ENCODE results near the gene DNAH14. TPM values are rescaled to one million over a fixed set of nuclear protein-coding genes. Genes with fewer than 3 reads are reported as not detected.
"Not testable (repeated sequence)": the region's sequence is repeated elsewhere in the genome, so short reads cannot be mapped to it uniquely, and the experiment has no call there.

DNAH14 gene
- total and polyA plus RNA-seq, 4 donors: 2.7 to 19.8 (median 9.6) TPM

GRCh38 chr1:225004396-225004795, 74.9 kb downstream of the DNAH14 start:
- H3K27ac ChIP-seq (ENCODE audit: low read depth in 1 of 2, low read length in 2 of 2): no peak overlapping the region
- 98% methylated on average over 1 of the region's 1 CpG for WGBS
- H3K27me3 ChIP-seq (ENCODE audit: control insufficient read depth in 4 of 4, insufficient read depth in 4 of 4, low read length in 3 of 4): no peaks in the 10 kb centered on the region
- no peaks in the 10 kb centered on the region for H3K9me3 ChIP-seq (ENCODE audit: control insufficient read depth in 4 of 4, low read length in 3 of 4)
- no peak for DNase-seq (ENCODE audit: low spot score)
- TF ChIP-seq FOXA1 (IDR thresholded peaks at IDR 0.05): no peak
- no peak for TF ChIP-seq CTCF (IDR thresholded peaks at IDR 0.05; ENCODE audit: low read depth, low read length, missing input control)
- TF ChIP-seq YY1 (IDR thresholded peaks at IDR 0.05): no peak
- no peak for TF ChIP-seq MAX (IDR thresholded peaks at IDR 0.05)
- TF ChIP-seq NR2F2 (IDR thresholded peaks at IDR 0.05): no peak
- no peak for TF ChIP-seq EGR1 (IDR thresholded peaks at IDR 0.05; ENCODE audit: low read depth in 2 of 2)
- TF ChIP-seq RXRA (IDR thresholded peaks at IDR 0.05): no peak
- no peak for TF ChIP-seq ATF3 (IDR thresholded peaks at IDR 0.05)
- no peak for TF ChIP-seq SP1 (IDR thresholded peaks at IDR 0.05)
- no peak for TF ChIP-seq GABPA (IDR thresholded peaks at IDR 0.05 in 1 of 2, conservative IDR thresholded peaks at IDR 0.05 in 1 of 2)
- no peak for TF ChIP-seq JUND (IDR thresholded peaks at IDR 0.05)
- TF ChIP-seq FOXA2 (IDR thresholded peaks at IDR 0.05): no peak
- TF ChIP-seq REST (IDR thresholded peaks at IDR 0.05): no peak
- no peak for TF ChIP-seq HNF4G (IDR thresholded peaks at IDR 0.05)
- H3K9ac ChIP-seq (ENCODE audit: low read depth in 1 of 2, low read length in 2 of 2): no peak overlapping the region
- no peaks in the 10 kb centered on the region for H3K4me1 ChIP-seq (ENCODE audit: control insufficient read depth in 4 of 4, insufficient read depth in 4 of 4, low read length in 3 of 4)
- H3K4me3 ChIP-seq (ENCODE audit: low read depth in 1 of 3, low read length in 3 of 3): no peak overlapping the region
- no peaks in the 10 kb centered on the region for H3K36me3 ChIP-seq (ENCODE audit: control insufficient read depth in 4 of 4, insufficient read depth in 3 of 4, low read depth in 1 of 4, low read length in 3 of 4)

- not testable (repeated sequence) for H3K9me3 ChIP-seq (ENCODE audit: control insufficient read depth in 4 of 4, low read length in 3 of 4); H3K27ac ChIP-seq (ENCODE audit: low read depth in 1 of 2, low read length in 2 of 2); DNase-seq (ENCODE audit: low spot score); H3K27me3 ChIP-seq (ENCODE audit: control insufficient read depth in 4 of 4, insufficient read depth in 4 of 4, low read length in 3 of 4); H3K4me1 ChIP-seq (ENCODE audit: control insufficient read depth in 4 of 4, insufficient read depth in 4 of 4, low read length in 3 of 4); H3K9ac ChIP-seq (ENCODE audit: low read depth in 1 of 2, low read length in 2 of 2); H3K4me3 ChIP-seq (ENCODE audit: low read depth in 1 of 3, low read length in 3 of 3); H3K36me3 ChIP-seq (ENCODE audit: control insufficient read depth in 4 of 4, insufficient read depth in 3 of 4, low read depth in 1 of 4, low read length in 3 of 4)
- WGBS: 93% methylated on average over 5 of the region's 5 CpGs
Measured at GRCh38 chr1:225006352-225006751, 76.9 kb downstream of the DNAH14 start.

- H3K4me1 ChIP-seq (ENCODE audit: control insufficient read depth in 4 of 4, insufficient read depth in 4 of 4, low read length in 3 of 4); H3K36me3 ChIP-seq (ENCODE audit: control insufficient read depth in 4 of 4, insufficient read depth in 3 of 4, low read depth in 1 of 4, low read length in 3 of 4); H3K9ac ChIP-seq (ENCODE audit: low read depth in 1 of 2, low read length in 2 of 2); H3K27ac ChIP-seq (ENCODE audit: low read depth in 1 of 2, low read length in 2 of 2); H3K27me3 ChIP-seq (ENCODE audit: control insufficient read depth in 4 of 4, insufficient read depth in 4 of 4, low read length in 3 of 4); DNase-seq (ENCODE audit: low spot score); H3K9me3 ChIP-seq (ENCODE audit: control insufficient read depth in 4 of 4, low read length in 3 of 4); H3K4me3 ChIP-seq (ENCODE audit: low read depth in 1 of 3, low read length in 3 of 3): not testable (repeated sequence)
- WGBS: 98% methylated on average over 5 of the region's 5 CpGs
Measured at GRCh38 chr1:225008050-225008449, 78.6 kb downstream of the DNAH14 start.
